ENCODE results near the gene DEFB124. TPM values are rescaled to one million over a fixed set of nuclear protein-coding genes. Genes with fewer than 3 reads are reported as not detected.

The DEFB124 gene
- total RNA-seq, 1 experiment from 2014 or later: not detected

GRCh38 chr20:31516651-31517050 lies 41.7 kb upstream of the DEFB124 start:
- H4K8ac ChIP-seq (replicated peaks; ENCODE audit: insufficient read length, low read depth, low read length): no peak overlapping the region
- H3K27ac ChIP-seq (ENCODE audit: insufficient read length, low read depth, low read length): no peak overlapping the region

More at GRCh38 chr20:31516651-31517050, 41.7 kb upstream of the DEFB124 start:
- peaks cover 4% of the 10 kb centered on the region for H3K23me2 ChIP-seq (ENCODE audit: insufficient read length, low read depth, low read length, poor library complexity, severe bottlenecking)
- no peak overlapping the region for H3K56ac ChIP-seq (ENCODE audit: insufficient read length, low read depth, low read length)
- H3K79me1 ChIP-seq (ENCODE audit: insufficient read depth, low read depth, low read length, poor library complexity, severe bottlenecking): peaks cover 6% of the 10 kb centered on the region
- H2BK12ac ChIP-seq (ENCODE audit: insufficient read length, low read depth, low read length): no peak overlapping the region
- H2BK15ac ChIP-seq (ENCODE audit: low read depth, low read length): no peak overlapping the region
- no peaks in the 10 kb centered on the region; the same call in 1 of the 2 replicates for H3K4me1 ChIP-seq (ENCODE audit: insufficient read depth, low read length)
- H2AK5ac ChIP-seq (ENCODE audit: insufficient read length, low read length): no peak overlapping the region
- Mint-ChIP-seq H3K4me3 (no peak overlapping the region), H3K4me1 (peaks cover 0 to 3% of the 10 kb centered on the region in 2 experiments; a peak in 1 of 4 replicates), H3K27me3 (ENCODE audit: low read depth) (peaks cover 2% of the 10 kb centered on the region; the same call in 1 of the 2 replicates), H3K9me3 (no peaks in the 10 kb centered on the region; a peak in 2 of 5 replicates), H3K27ac (no peak overlapping the region), H3K36me3 (ENCODE audit: insufficient read depth in 1 of 3, low read depth in 3 of 3) (peaks cover 0 to 23% (median 8%) of the 10 kb centered on the region in 3 experiments; a peak in 6 of 7 replicates)
- no peak overlapping the region for H3T11ph ChIP-seq (ENCODE audit: low read length)
- no peak for TF ChIP-seq CTCF (conservative IDR thresholded peaks at IDR 0.05)
- H2AFZ ChIP-seq (ENCODE audit: low read length): no peak overlapping the region
- no peak overlapping the region for H4K91ac ChIP-seq (ENCODE audit: insufficient read length, low read depth, low read length)
- DNase-seq: no peak
- no peak overlapping the region for H3K14ac ChIP-seq (ENCODE audit: insufficient read depth, low read length)
- no CpG with 5 or more reads among the region's 2 CpGs for WGBS (ENCODE audit: extremely low coverage, insufficient read length, low lambda C conversion rate)
- no peak overlapping the region for H3K18ac ChIP-seq (ENCODE audit: insufficient read length, low read depth, low read length)
- H3K79me2 ChIP-seq (ENCODE audit: insufficient read depth, low read length): peaks cover 3% of the 10 kb centered on the region; the same call in 1 of the 2 replicates
- H2BK20ac ChIP-seq (ENCODE audit: low read depth, low read length, poor library complexity, severe bottlenecking): no peak overlapping the region
- no peaks in the 10 kb centered on the region for H3K9me3 ChIP-seq (ENCODE audit: control insufficient read depth, low read depth, low read length)
- H4K20me1 ChIP-seq (ENCODE audit: control insufficient read depth, insufficient read depth, insufficient read length): peaks cover 2% of the 10 kb centered on the region
- H3K9ac ChIP-seq (ENCODE audit: extremely low read depth, insufficient read length, low read length): no peak overlapping the region
- no peak overlapping the region for H3K23ac ChIP-seq (ENCODE audit: insufficient read length, low read depth, low read length)
- no peak overlapping the region for H3K4ac ChIP-seq (ENCODE audit: low read depth, low read length)
- H2BK5ac ChIP-seq (ENCODE audit: insufficient read length, low read length): no peak overlapping the region
- H4K5ac ChIP-seq (ENCODE audit: insufficient read length, low read depth, low read length): no peak overlapping the region
- no peak overlapping the region for H2BK120ac ChIP-seq (ENCODE audit: low read depth, low read length, poor library complexity, severe bottlenecking)
- no peaks in the 10 kb centered on the region for H3K27me3 ChIP-seq (ENCODE audit: insufficient read depth, low read length)
- H3K4me2 ChIP-seq (ENCODE audit: insufficient read depth, insufficient read length, low read length): no peak overlapping the region
